UCSD-AML1 (cell line): Measurements from ENCODE around the gene GAST.
"Not testable (repeated sequence)": the region's sequence is repeated elsewhere in the genome, so short reads cannot be mapped to it uniquely, and the experiment has no call there.

ENCODE experiments used
- DNase-seq: peaks from one replicate; lab custom pipeline; 2025; ENCODE audit not compliant: unreplicated experiment; lab: John Stamatoyannopoulos, UW

Gene GAST

GRCh38 chr17:41683441-41684007 is 28.6 kb upstream of the GAST start:
- DNase-seq, result no peak

- DNase-seq, result no peak
Observed at GRCh38 chr17:41684035-41684434, 28.1 kb upstream of the GAST start.

- not testable (repeated sequence) for DNase-seq
Observed at GRCh38 chr17:41685753-41686152, 26.4 kb upstream of the GAST start.

GRCh38 chr17:41686281-41686680 is 25.9 kb upstream of the GAST start:
- DNase-seq, result no peak

GRCh38 chr17:41687828-41688640 is 24.1 kb upstream of the GAST start:
- peak; percentile 57 for DNase-seq

- peak; percentile 100 for DNase-seq
Observed at GRCh38 chr17:41688641-41689496, 23.3 kb upstream of the GAST start, which contains the start of gene EIF1. TSS of gene EIF1 (plus strand) at chr17:41688885. CDS start at chr17:41689039, 154 bp downstream.

- DNase-seq, result no peak
Observed at GRCh38 chr17:41689497-41690299, 22.4 kb upstream of the GAST start.

GRCh38 chr17:41690497-41690896 is 21.6 kb upstream of the GAST start:
- no peak for DNase-seq

GRCh38 chr17:41691031-41691777 is 20.9 kb upstream of the GAST start:
- no peak for DNase-seq

GRCh38 chr17:41692722-41693521 is 19.2 kb upstream of the GAST start:
- no peak for DNase-seq

- no peak for DNase-seq
Observed at GRCh38 chr17:41695134-41695661, 16.9 kb upstream of the GAST start.

GRCh38 chr17:41695954-41696757 is 16.0 kb upstream of the GAST start:
- DNase-seq, result no peak

GRCh38 chr17:41697122-41697962 is 14.8 kb upstream of the GAST start:
- DNase-seq, result no peak

- DNase-seq, result not testable (repeated sequence)
Observed at GRCh38 chr17:41700843-41701242, 11.3 kb upstream of the GAST start.

GRCh38 chr17:41702712-41703111 is 9.4 kb upstream of the GAST start:
- DNase-seq, result no peak

GRCh38 chr17:41705271-41705991 is 6.7 kb upstream of the GAST start:
- no peak for DNase-seq
